Calu3 (cell line): ENCODE data around the gene PNP. TPM values are rescaled to one million over a fixed set of nuclear protein-coding genes. Genes with fewer than 3 reads are reported as not detected.
"Not testable (repeated sequence)": the region's sequence is repeated elsewhere in the genome, so short reads cannot be mapped to it uniquely, and the experiment has no call there.

Experiments used
- BruUV-seq: library from RNA; stranded (reverse); fragments of 400-500 nt; replicated peaks from 2 replicates; lab custom pipeline; 2021; lab: Mats Ljungman, UMichigan
- CTCF ChIA-PET: fragments of 300-600 bp; sonication (Branson Sonifier 250); formaldehyde crosslinking; loops from one replicate; lab custom pipeline; 2022; ENCODE audit warnings: antibody characterized with exemption; lab: Charles Lee
- DNase-seq: peaks from one replicate; pipeline ENCODE4 v3.0.0; 2022
- H3K27ac Mint-ChIP-seq: one replicate; pipeline ENCODE4 v1.8.0; 2022; ENCODE audit warnings: mixed read lengths; ENCODE audit not compliant: unreplicated experiment
- H3K27me3 Mint-ChIP-seq: one replicate; pipeline ENCODE4 v1.8.0; 2022; ENCODE audit warnings: mixed read lengths; ENCODE audit not compliant: unreplicated experiment
- H3K36me3 Mint-ChIP-seq: one replicate; pipeline ENCODE4 v1.8.0; 2022; ENCODE audit warnings: mild to moderate bottlenecking, moderate library complexity, mixed read lengths; ENCODE audit not compliant: insufficient read depth, unreplicated experiment
- H3K4me1 Mint-ChIP-seq: one replicate; pipeline ENCODE4 v1.8.0; 2022; ENCODE audit warnings: mild to moderate bottlenecking, low read depth, mixed read lengths; ENCODE audit not compliant: unreplicated experiment
- H3K4me3 Mint-ChIP-seq: one replicate; pipeline ENCODE4 v1.8.0; 2022; ENCODE audit warnings: mild to moderate bottlenecking, low read depth, moderate library complexity, mixed read lengths; ENCODE audit not compliant: unreplicated experiment
- H3K9me3 Mint-ChIP-seq: one replicate; pipeline ENCODE4 v1.8.0; 2022; ENCODE audit warnings: low read depth, mixed read lengths; ENCODE audit not compliant: unreplicated experiment
- intact Hi-C: fragments of 100-400 bp; cut with micrococcal nuclease; formaldehyde crosslinking; loops from one replicate; pipeline ENCODE4 v1.10.0; 2022; ENCODE audit not compliant: unreplicated experiment
- total RNA-seq: library from RNA; stranded (reverse); gene quantifications from 2 replicates; pipeline ENCODE4 v1.2.3, GENCODE V29; 2022
- TF ChIP-seq, protein P1 (sequence below): fragments of 200-600 bp; IDR thresholded peaks from one replicate; pipeline ENCODE4 v1.8.0; 2022; ENCODE audit warnings: antibody characterized with exemption; ENCODE audit not compliant: unreplicated experiment

PNP gene
- total RNA-seq, 1 experiment from 2014 or later, result 81.3 TPM

DNA sequence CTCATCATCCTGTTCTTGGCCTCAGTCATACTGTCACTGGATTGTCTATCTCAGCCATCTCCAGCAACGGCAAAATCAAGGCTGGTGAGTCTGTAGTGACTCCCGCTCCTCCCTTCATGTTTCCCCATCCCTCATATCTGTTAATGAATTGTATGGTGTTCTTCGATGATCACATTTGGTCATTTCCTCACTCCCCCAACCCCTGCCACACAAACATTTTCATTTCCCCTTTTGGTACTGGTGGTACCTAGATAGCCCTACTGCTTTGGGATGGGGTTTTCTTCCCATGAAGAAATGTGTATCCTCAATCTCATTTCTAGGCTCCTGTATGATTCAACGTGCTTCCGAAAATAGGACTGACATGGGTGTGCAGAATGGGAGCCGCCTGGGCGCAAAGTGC, 30.5 kb upstream of the PNP start:
- intact Hi-C loops, result no loop called here
- CTCF ChIA-PET, result no interaction called here
- Mint-ChIP-seq H3K4me3 (no peak overlapping the region), H3K36me3 (no peaks in the 10 kb centered on the region), H3K9me3 (no peaks in the 10 kb centered on the region), H3K27ac (no peak overlapping the region), H3K4me1 (no peaks in the 10 kb centered on the region), H3K27me3 (peaks cover 15% of the 10 kb centered on the region)
- DNase-seq, result no peak
- TF ChIP-seq, protein P1, sequence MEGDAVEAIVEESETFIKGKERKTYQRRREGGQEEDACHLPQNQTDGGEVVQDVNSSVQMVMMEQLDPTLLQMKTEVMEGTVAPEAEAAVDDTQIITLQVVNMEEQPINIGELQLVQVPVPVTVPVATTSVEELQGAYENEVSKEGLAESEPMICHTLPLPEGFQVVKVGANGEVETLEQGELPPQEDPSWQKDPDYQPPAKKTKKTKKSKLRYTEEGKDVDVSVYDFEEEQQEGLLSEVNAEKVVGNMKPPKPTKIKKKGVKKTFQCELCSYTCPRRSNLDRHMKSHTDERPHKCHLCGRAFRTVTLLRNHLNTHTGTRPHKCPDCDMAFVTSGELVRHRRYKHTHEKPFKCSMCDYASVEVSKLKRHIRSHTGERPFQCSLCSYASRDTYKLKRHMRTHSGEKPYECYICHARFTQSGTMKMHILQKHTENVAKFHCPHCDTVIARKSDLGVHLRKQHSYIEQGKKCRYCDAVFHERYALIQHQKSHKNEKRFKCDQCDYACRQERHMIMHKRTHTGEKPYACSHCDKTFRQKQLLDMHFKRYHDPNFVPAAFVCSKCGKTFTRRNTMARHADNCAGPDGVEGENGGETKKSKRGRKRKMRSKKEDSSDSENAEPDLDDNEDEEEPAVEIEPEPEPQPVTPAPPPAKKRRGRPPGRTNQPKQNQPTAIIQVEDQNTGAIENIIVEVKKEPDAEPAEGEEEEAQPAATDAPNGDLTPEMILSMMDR, result no peak
- BruUV-seq, result no TSS peak

DNA sequence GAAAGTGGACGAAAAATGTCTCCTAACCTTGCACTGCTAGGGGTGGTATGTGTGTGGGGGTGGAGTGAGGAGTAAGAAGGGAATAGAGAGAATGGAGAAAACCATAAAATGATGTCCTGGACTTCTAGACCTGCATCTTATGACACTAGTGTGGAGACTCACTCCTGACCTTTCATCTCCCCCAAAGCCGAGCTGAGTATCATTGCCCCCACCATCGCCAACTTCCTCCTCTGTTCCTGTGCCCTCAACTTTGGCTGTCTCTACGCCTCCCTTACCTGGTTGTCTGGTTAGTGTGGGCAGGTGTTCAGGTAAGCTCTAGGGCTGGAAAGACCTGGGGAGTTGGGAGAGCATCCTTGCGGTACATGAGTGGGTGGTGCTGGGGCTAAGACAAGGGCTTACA, 28.7 kb upstream of the PNP start:
- H3K27ac Mint-ChIP-seq, result no peak overlapping the region
- no peaks in the 10 kb centered on the region for H3K4me1 Mint-ChIP-seq
- no TSS peak for BruUV-seq

DNA sequence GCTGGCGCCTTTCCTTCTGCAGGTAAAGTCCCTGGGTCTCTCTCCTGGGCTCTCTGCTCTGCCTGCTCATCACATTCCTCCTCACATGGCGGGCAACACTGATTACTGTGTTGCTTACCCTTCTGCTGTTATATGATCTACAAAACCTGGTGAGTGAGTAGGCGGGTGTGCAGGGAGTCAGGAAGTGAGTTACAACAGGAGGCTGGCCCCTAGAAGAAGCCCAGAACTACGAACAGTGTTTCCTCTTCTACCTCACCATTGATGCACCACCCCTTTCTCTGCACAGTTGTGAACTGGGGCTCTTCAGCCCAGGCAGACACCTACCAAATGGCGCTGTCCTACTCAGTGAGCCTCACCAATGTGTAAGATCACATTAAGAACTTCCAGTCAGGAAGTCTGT, 28.3 kb upstream of the PNP start:
- TF ChIP-seq, protein P1, result no peak
- no TSS peak for BruUV-seq
- CTCF ChIA-PET, result no interaction called here
- Mint-ChIP-seq H3K4me3 (no peak overlapping the region), H3K4me1 (no peaks in the 10 kb centered on the region), H3K9me3 (no peaks in the 10 kb centered on the region), H3K27me3 (peaks cover 15% of the 10 kb centered on the region), H3K36me3 (no peaks in the 10 kb centered on the region), H3K27ac (no peak overlapping the region)
- intact Hi-C loops, result no loop called here
- no peak for DNase-seq

More for the DNA sequence above, 28.7 kb upstream of the PNP start:
- no peaks in the 10 kb centered on the region for H3K36me3 Mint-ChIP-seq
- TF ChIP-seq, protein P1, result no peak
- peaks cover 15% of the 10 kb centered on the region for H3K27me3 Mint-ChIP-seq
- H3K9me3 Mint-ChIP-seq, result no peaks in the 10 kb centered on the region
- no peak for DNase-seq
- H3K4me3 Mint-ChIP-seq, result no peak overlapping the region
- CTCF ChIA-PET, result no interaction called here
- intact Hi-C loops, result no loop called here

DNA sequence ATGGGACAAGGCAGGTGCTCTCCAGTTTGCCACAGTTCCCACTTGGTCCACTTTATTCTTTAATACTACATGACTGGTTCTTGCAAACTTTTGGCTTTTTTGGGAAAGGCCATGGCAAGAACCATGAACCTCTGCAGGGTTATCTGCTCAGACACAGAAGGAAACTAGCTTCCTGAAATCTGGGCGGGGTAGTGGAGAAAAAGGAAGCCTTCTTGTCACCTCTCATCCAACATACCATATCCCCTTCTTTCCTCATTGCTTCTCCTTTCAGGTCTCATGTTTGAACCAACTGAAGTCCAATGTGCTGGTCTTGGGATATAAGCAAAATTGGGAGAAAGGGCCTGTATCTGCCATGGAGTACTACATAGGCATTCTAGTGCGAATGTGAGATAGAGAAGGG, 27.7 kb upstream of the PNP start:
- no peak for DNase-seq
- no peaks in the 10 kb centered on the region for H3K4me1 Mint-ChIP-seq
- H3K4me3 Mint-ChIP-seq, result no peak overlapping the region
- CTCF ChIA-PET, result no interaction called here
- H3K36me3 Mint-ChIP-seq, result no peaks in the 10 kb centered on the region
- no peak overlapping the region for H3K27ac Mint-ChIP-seq
- TF ChIP-seq, protein P1, result no peak
- no peaks in the 10 kb centered on the region for H3K9me3 Mint-ChIP-seq
- H3K27me3 Mint-ChIP-seq, result peaks cover 15% of the 10 kb centered on the region
- intact Hi-C loops, result no loop called here
- no TSS peak for BruUV-seq

DNA sequence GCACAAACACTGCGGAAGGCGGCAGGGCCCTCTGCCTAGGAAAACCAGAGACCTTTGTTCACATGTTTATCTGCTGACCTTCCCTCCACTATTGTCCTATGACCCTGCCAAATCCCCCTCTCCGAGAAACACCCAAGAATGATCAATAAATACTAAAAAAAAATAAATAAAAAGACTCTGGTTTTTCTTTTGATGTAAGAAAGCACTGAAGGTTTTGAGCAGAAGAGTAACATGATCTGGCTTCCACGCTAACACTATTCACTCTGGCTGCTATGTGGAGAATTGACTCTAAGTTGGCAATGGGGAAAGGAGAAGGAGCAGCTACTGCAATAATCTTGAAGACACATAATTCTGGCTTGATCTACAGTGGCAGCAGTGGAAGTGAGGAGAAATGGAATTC, 25.6 kb upstream of the PNP start:
- H3K4me3 Mint-ChIP-seq, H3K27ac Mint-ChIP-seq, H3K27me3 Mint-ChIP-seq, H3K9me3 Mint-ChIP-seq, intact Hi-C loops, DNase-seq, H3K36me3 Mint-ChIP-seq, CTCF ChIA-PET, H3K4me1 Mint-ChIP-seq, BruUV-seq: not testable (repeated sequence)
